ENCODE data around the gene CD22.
A peak's percentile ranks its signal among the peaks of the same experiment; 100 is the strongest.

Gene CD22

GRCh38 chr19:35292421-35293362 lies 36.3 kb upstream of the CD22 start:
- no peaks in the 10 kb centered on the region for H3K36me3 Mint-ChIP-seq
- ATAC-seq (no peak), DNase-seq (ENCODE audit: low spot score in 2 of 2) (no peak)
- H3K4me3 Mint-ChIP-seq: no peak overlapping the region
- H3K27ac Mint-ChIP-seq: no peak overlapping the region
- H3K9me3 Mint-ChIP-seq: no peaks in the 10 kb centered on the region
- H3K4me1 Mint-ChIP-seq: peaks cover 6% of the 10 kb centered on the region

GRCh38 chr19:35293363-35293739 lies 35.6 kb upstream of the CD22 start:
- no peak for DNase-seq (ENCODE audit: low spot score in 2 of 2)
- Mint-ChIP-seq H3K27ac (no peak overlapping the region), H3K4me1 (peaks cover 6% of the 10 kb centered on the region), H3K36me3 (no peaks in the 10 kb centered on the region), H3K4me3 (no peak overlapping the region), H3K9me3 (no peaks in the 10 kb centered on the region)
- ATAC-seq: no peak

- DNase-seq (ENCODE audit: low spot score in 2 of 2) (no peak), ATAC-seq (no peak)
- H3K9me3 Mint-ChIP-seq: no peaks in the 10 kb centered on the region
- no peak overlapping the region for H3K27ac Mint-ChIP-seq
- no peak overlapping the region for H3K4me3 Mint-ChIP-seq
- H3K4me1 Mint-ChIP-seq: peaks cover 6% of the 10 kb centered on the region
- no peaks in the 10 kb centered on the region for H3K36me3 Mint-ChIP-seq
These were observed 35.2 kb upstream of the CD22 start for GRCh38 chr19:35293808-35294207.

- ATAC-seq: no peak
These were observed 34.7 kb upstream of the CD22 start for GRCh38 chr19:35294328-35294727.

GRCh38 chr19:35294859-35295791 lies 33.9 kb upstream of the CD22 start:
- no peak for ATAC-seq

More at GRCh38 chr19:35294328-35294727, 34.7 kb upstream of the CD22 start:
- Mint-ChIP-seq H3K36me3 (no peaks in the 10 kb centered on the region), H3K27ac (no peak overlapping the region), H3K4me3 (no peak overlapping the region), H3K9me3 (no peaks in the 10 kb centered on the region), H3K4me1 (peaks cover 6% of the 10 kb centered on the region)
- DNase-seq (ENCODE audit: low spot score in 2 of 2): no peak

GRCh38 chr19:35295792-35296462 lies 33.1 kb upstream of the CD22 start:
- no peaks in the 10 kb centered on the region for H3K36me3 Mint-ChIP-seq
- H3K4me3 Mint-ChIP-seq: no peak overlapping the region
- peaks cover 6% of the 10 kb centered on the region for H3K4me1 Mint-ChIP-seq
- no peaks in the 10 kb centered on the region for H3K9me3 Mint-ChIP-seq
- ATAC-seq: peak; percentile 62
- DNase-seq (ENCODE audit: low spot score in 2 of 2): no peak
- peak overlapping the region; percentile 27 for H3K27ac Mint-ChIP-seq

More at GRCh38 chr19:35294859-35295791, 33.9 kb upstream of the CD22 start:
- Mint-ChIP-seq H3K9me3 (no peaks in the 10 kb centered on the region), H3K27ac (no peak overlapping the region), H3K4me3 (no peak overlapping the region), H3K36me3 (no peaks in the 10 kb centered on the region), H3K4me1 (peaks cover 6% of the 10 kb centered on the region)
- DNase-seq (ENCODE audit: low spot score in 2 of 2): no peak

- H3K4me1 Mint-ChIP-seq: peaks cover 6% of the 10 kb centered on the region
- DNase-seq (ENCODE audit: low spot score in 2 of 2) (no peak), ATAC-seq (peak; percentile 38)
- no peak overlapping the region for H3K4me3 Mint-ChIP-seq
- no peak overlapping the region for H3K27ac Mint-ChIP-seq
- H3K9me3 Mint-ChIP-seq: no peaks in the 10 kb centered on the region
- H3K36me3 Mint-ChIP-seq: no peaks in the 10 kb centered on the region
These were observed 32.1 kb upstream of the CD22 start for GRCh38 chr19:35296644-35297514.

GRCh38 chr19:35297515-35297848 lies 31.5 kb upstream of the CD22 start:
- ATAC-seq: no peak
- Mint-ChIP-seq H3K4me3 (no peak overlapping the region), H3K36me3 (no peaks in the 10 kb centered on the region), H3K4me1 (peaks cover 6% of the 10 kb centered on the region), H3K9me3 (no peaks in the 10 kb centered on the region), H3K27ac (no peak overlapping the region)
- no peak for DNase-seq (ENCODE audit: low spot score in 2 of 2)

GRCh38 chr19:35297922-35298321 lies 31.1 kb upstream of the CD22 start:
- no peak for DNase-seq (ENCODE audit: low spot score in 2 of 2)
- ATAC-seq: no peak
- no peak overlapping the region for H3K27ac Mint-ChIP-seq
- no peaks in the 10 kb centered on the region for H3K9me3 Mint-ChIP-seq
- no peaks in the 10 kb centered on the region for H3K36me3 Mint-ChIP-seq
- peaks cover 6% of the 10 kb centered on the region for H3K4me1 Mint-ChIP-seq
- H3K4me3 Mint-ChIP-seq: no peak overlapping the region

GRCh38 chr19:35298561-35298972 lies 30.4 kb upstream of the CD22 start:
- no peak for ATAC-seq
- Mint-ChIP-seq H3K4me3 (no peak overlapping the region), H3K9me3 (no peaks in the 10 kb centered on the region), H3K27ac (no peak overlapping the region), H3K4me1 (peaks cover 6% of the 10 kb centered on the region), H3K36me3 (no peaks in the 10 kb centered on the region)
- no peak for DNase-seq (ENCODE audit: low spot score in 2 of 2)

- ATAC-seq (no peak), DNase-seq (ENCODE audit: low spot score in 2 of 2) (no peak)
- Mint-ChIP-seq H3K4me3 (no peak overlapping the region), H3K4me1 (peaks cover 6% of the 10 kb centered on the region), H3K27ac (no peak overlapping the region), H3K9me3 (no peaks in the 10 kb centered on the region), H3K36me3 (no peaks in the 10 kb centered on the region)
These were observed 29.3 kb upstream of the CD22 start for GRCh38 chr19:35299523-35300338.

GRCh38 chr19:35300339-35300649 lies 28.7 kb upstream of the CD22 start:
- DNase-seq (ENCODE audit: low spot score in 2 of 2): no peak
- no peaks in the 10 kb centered on the region for H3K9me3 Mint-ChIP-seq
- no peaks in the 10 kb centered on the region for H3K36me3 Mint-ChIP-seq
- no peak for ATAC-seq
- H3K4me3 Mint-ChIP-seq: no peak overlapping the region
- peaks cover 6% of the 10 kb centered on the region for H3K4me1 Mint-ChIP-seq
- no peak overlapping the region for H3K27ac Mint-ChIP-seq

- DNase-seq (ENCODE audit: low spot score in 2 of 2): no peak
- Mint-ChIP-seq H3K4me1 (no peaks in the 10 kb centered on the region), H3K27ac (no peak overlapping the region), H3K4me3 (no peak overlapping the region), H3K36me3 (no peaks in the 10 kb centered on the region), H3K9me3 (no peaks in the 10 kb centered on the region)
- ATAC-seq: no peak
These were observed 27.0 kb upstream of the CD22 start for GRCh38 chr19:35301961-35302360.

- DNase-seq (ENCODE audit: low spot score in 2 of 2): no peak
- no peaks in the 10 kb centered on the region for H3K9me3 Mint-ChIP-seq
- H3K4me3 Mint-ChIP-seq: no peak overlapping the region
- H3K4me1 Mint-ChIP-seq: no peaks in the 10 kb centered on the region
- ATAC-seq: no peak
- H3K36me3 Mint-ChIP-seq: no peaks in the 10 kb centered on the region
- H3K27ac Mint-ChIP-seq: no peak overlapping the region
These were observed 26.5 kb upstream of the CD22 start for GRCh38 chr19:35302446-35302845.
